Smooth muscle cell (in vitro differentiated cells): ENCODE results near the gene GRIN3A. TPM values are rescaled to one million over a fixed set of nuclear protein-coding genes. Genes with fewer than 3 reads are reported as not detected.

Experiments
- DNase-seq: peaks from one replicate; lab custom pipeline; 2025; ENCODE audit not compliant: unreplicated experiment; lab: John Stamatoyannopoulos, UW
- H2AFZ ChIP-seq: fragments of 200-600 bp; sonication (generic); 2 replicates; pipeline ENCODE4 v1.6.0; 2016; ENCODE audit warnings: antibody characterized with exemption, low read depth, mild to moderate bottlenecking
- H3F3A ChIP-seq: fragments of 200-600 bp; sonication (generic); 2 replicates; pipeline ENCODE4 v1.6.0; 2017; ENCODE audit warnings: antibody characterized with exemption, low read depth
- H3K27ac ChIP-seq: fragments of 200-600 bp; sonication (generic); 2 replicates; pipeline ENCODE4 v1.5.1; 2016; ENCODE audit warnings: low read depth, mild to moderate bottlenecking
- H3K27me3 ChIP-seq: fragments of 200-600 bp; sonication (generic); 2 replicates; pipeline ENCODE4 v1.6.1; 2016; ENCODE audit warnings: low read depth, mild to moderate bottlenecking
- H3K36me3 ChIP-seq: fragments of 200-600 bp; sonication (generic); 2 replicates; pipeline ENCODE4 v1.5.1; 2016; ENCODE audit warnings: low read depth
- H3K4me1 ChIP-seq: fragments of 200-600 bp; sonication (generic); 2 replicates; pipeline ENCODE4 v1.5.1; 2016; ENCODE audit warnings: low read depth
- H3K4me2 ChIP-seq: fragments of 200-600 bp; sonication (generic); 2 replicates; pipeline ENCODE4 v1.6.0; 2016; ENCODE audit warnings: mild to moderate bottlenecking
- H3K4me3 ChIP-seq: fragments of 200-600 bp; sonication (generic); 2 replicates; pipeline ENCODE4 v1.5.1; 2016; ENCODE audit warnings: mild to moderate bottlenecking
- H3K79me2 ChIP-seq: fragments of 200-600 bp; sonication (generic); 2 replicates; pipeline ENCODE4 v1.6.0; 2016; ENCODE audit warnings: low read depth, mild to moderate bottlenecking
- H3K9ac ChIP-seq: fragments of 200-600 bp; sonication (generic); 2 replicates; pipeline ENCODE4 v1.6.0; 2016; ENCODE audit warnings: low read depth
- H3K9me3 ChIP-seq: fragments of 200-600 bp; sonication (generic); replicated peaks from 2 replicates; pipeline ENCODE4 v1.5.1; 2016; ENCODE audit warnings: low read depth
- H4K20me1 ChIP-seq: fragments of 200-600 bp; sonication (generic); 2 replicates; pipeline ENCODE4 v1.6.0; 2016; ENCODE audit warnings: low read depth
- CTCF ChIP-seq: fragments of 200-600 bp; sonication (generic); IDR thresholded peaks from 2 replicates; pipeline ENCODE4 v1.5.1; 2017; ENCODE audit warnings: borderline replicate concordance, mild to moderate bottlenecking, antibody characterized with exemption; ENCODE audit not compliant: insufficient read depth, poor library complexity, severe bottlenecking
- WGBS: methylation state at CpG from one replicate; pipeline ENCODE4 v1.1.7; 2016; ENCODE audit warnings: low lambda C conversion rate; 5-methylcytosine and 5-hydroxymethylcytosine counted together
- polyA plus RNA-seq: library from polyadenylated mRNA; unstranded; fragments of >200 nt; fragmentation: Nextera tagmentation; extraction: Ambion mirVana; gene quantifications from 2 replicates; pipeline ENCODE4 v1.2.1, GENCODE V29; 2016
- total RNA-seq: library from RNA; depleted of rRNA; stranded (reverse); fragments of >200 nt; gene quantifications from 2 replicates; pipeline ENCODE4 v1.2.3, GENCODE V29; 2014

GRIN3A gene
- total and polyA plus RNA-seq, 2 experiments from 2014 or later, result 0.07 TPM; not detected in 1

- Histone ChIP-seq H3K4me2 (no peak overlapping the region), H3K9ac (no peak overlapping the region), H4K20me1 (no peaks in the 10 kb centered on the region), H3K36me3 (no peaks in the 10 kb centered on the region), H2AFZ (no peak overlapping the region), H3K27me3 (no peaks in the 10 kb centered on the region), H3K79me2 (no peaks in the 10 kb centered on the region), H3K4me3 (no peak overlapping the region), H3K27ac (no peak overlapping the region), H3K9me3 (no peaks in the 10 kb centered on the region), H3K4me1 (no peaks in the 10 kb centered on the region), H3F3A (no peaks in the 10 kb centered on the region)
- DNase-seq, result no peak
- no peak for TF ChIP-seq CTCF
- WGBS, result 83% methylated on average over 3 of the region's 3 CpGs
Observed at GRCh38 chr9:101578378-101578777, 160.1 kb downstream of the GRIN3A start.

DNA sequence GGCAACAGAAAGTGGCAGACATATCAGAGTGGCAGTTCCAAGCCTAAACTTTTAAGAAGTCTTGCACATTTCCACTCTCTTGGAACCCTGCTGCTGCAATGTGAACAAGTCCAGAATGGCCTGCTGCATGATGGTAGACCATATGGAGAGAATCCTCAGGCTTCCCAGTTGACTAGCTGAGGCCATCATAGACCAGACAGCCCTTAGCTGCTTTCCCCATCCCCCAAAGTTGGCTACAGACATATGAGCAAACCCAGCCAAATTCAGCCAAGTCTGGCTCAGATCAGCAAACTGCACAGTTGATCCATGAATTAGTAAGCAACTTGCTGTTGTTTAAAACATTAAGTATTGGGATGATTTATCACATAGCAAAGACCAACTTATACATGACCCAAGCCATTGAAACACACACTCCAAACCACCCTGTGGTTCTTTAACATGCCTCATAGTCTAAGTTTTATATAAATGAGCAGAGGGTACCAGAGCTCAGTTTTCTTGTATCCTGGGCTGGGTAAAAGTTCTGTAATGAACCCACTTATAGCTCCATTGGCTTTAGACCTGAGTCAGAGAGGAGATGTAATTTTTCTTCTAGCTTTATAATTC lies 163.6 kb downstream of the GRIN3A start:
- Histone ChIP-seq H3K36me3 (no peaks in the 10 kb centered on the region), H3K9ac (no peak overlapping the region), H3K9me3 (no peaks in the 10 kb centered on the region), H3K27me3 (no peaks in the 10 kb centered on the region), H2AFZ (no peak overlapping the region), H3K27ac (no peak overlapping the region), H3F3A (no peaks in the 10 kb centered on the region), H4K20me1 (no peaks in the 10 kb centered on the region), H3K4me1 (no peaks in the 10 kb centered on the region), H3K4me2 (no peak overlapping the region), H3K79me2 (no peaks in the 10 kb centered on the region), H3K4me3 (no peak overlapping the region)
- no peak for DNase-seq
- TF ChIP-seq CTCF, result no peak

DNA sequence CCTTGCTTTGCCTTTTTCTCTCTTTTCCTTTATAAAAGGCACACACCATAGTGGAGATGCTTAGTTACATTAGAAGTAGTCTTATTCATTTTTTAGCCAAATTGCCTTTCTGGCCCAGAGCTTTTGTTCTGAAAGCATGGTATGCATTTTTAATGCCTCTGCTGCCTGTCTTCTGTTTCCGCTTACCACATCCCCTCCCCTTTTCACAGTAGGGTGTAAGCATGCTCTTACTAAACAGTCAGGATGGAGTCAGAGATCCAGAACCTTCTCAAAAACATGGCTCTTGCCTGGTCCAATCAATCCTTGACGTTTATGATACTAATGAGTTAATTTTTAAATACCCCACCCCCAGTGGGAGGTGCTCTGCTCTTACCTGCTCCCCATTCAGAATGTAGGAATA lies 166.1 kb downstream of the GRIN3A start:
- H3K27me3 ChIP-seq, result no peaks in the 10 kb centered on the region
- no peak for DNase-seq
- no peak overlapping the region for H3K27ac ChIP-seq
- H3K79me2 ChIP-seq, result no peaks in the 10 kb centered on the region
- H2AFZ ChIP-seq, result no peak overlapping the region
- no peak overlapping the region for H3K9ac ChIP-seq
- TF ChIP-seq CTCF, result no peak
- H3K36me3 ChIP-seq, result no peaks in the 10 kb centered on the region
- no peaks in the 10 kb centered on the region for H3K9me3 ChIP-seq
- H3F3A ChIP-seq, result no peaks in the 10 kb centered on the region
- H3K4me3 ChIP-seq, result no peak overlapping the region
- no peaks in the 10 kb centered on the region for H3K4me1 ChIP-seq
- 86% methylated on average over 2 of the region's 2 CpGs for WGBS
- no peak overlapping the region for H3K4me2 ChIP-seq
- H4K20me1 ChIP-seq, result no peaks in the 10 kb centered on the region

- no peak overlapping the region for H3K4me3 ChIP-seq
- no peaks in the 10 kb centered on the region for H4K20me1 ChIP-seq
- H3F3A ChIP-seq, result no peaks in the 10 kb centered on the region
- H3K27me3 ChIP-seq, result no peaks in the 10 kb centered on the region
- no peak for TF ChIP-seq CTCF
- no peak overlapping the region for H2AFZ ChIP-seq
- no peak overlapping the region for H3K4me2 ChIP-seq
- peaks cover under 1% of the 10 kb centered on the region for H3K36me3 ChIP-seq
- no peak for DNase-seq
- no peak overlapping the region for H3K9ac ChIP-seq
- WGBS, result 92% methylated on average over 1 of the region's 1 CpG
- no peaks in the 10 kb centered on the region for H3K9me3 ChIP-seq
- no peaks in the 10 kb centered on the region for H3K79me2 ChIP-seq
- no peaks in the 10 kb centered on the region for H3K4me1 ChIP-seq
- no peak overlapping the region for H3K27ac ChIP-seq
Observed at GRCh38 chr9:101571114-101571513, 167.3 kb downstream of the GRIN3A start.
